HCT116 (cell line): Measurements from ENCODE around the gene TNIK. TPM values are rescaled to one million over a fixed set of nuclear protein-coding genes. Genes with fewer than 3 reads are reported as not detected.

Experiments used
- ATAC-seq: fragments of 200-7000 bp; cut with Tn5 transposase; 2 replicates; pipeline ENCODE4 v1.9.1; 2020; ENCODE audit warnings: mild to moderate bottlenecking, moderate library complexity
- BruUV-seq: library from RNA; stranded (reverse); fragments of 400-500 nt; replicated peaks from 2 replicates; lab custom pipeline; 2021; lab: Mats Ljungman, UMichigan
- CTCF ChIA-PET: fragments of 300-600 bp; sonication (Branson Sonifier 250); formaldehyde crosslinking; loops from one replicate; lab custom pipeline; 2021; ENCODE audit warnings: antibody characterized with exemption; lab: Charles Lee
- POLR2A ChIA-PET: fragments of 300-600, 350-600 bp; sonication (Branson Sonifier 250); formaldehyde crosslinking; loops from one replicate; lab custom pipeline; 2021; ENCODE audit warnings: antibody characterized with exemption; lab: Charles Lee
- RAD21 ChIA-PET, 2 experiments: fragments of 300-600 bp; sonication (Branson Sonifier 250); formaldehyde crosslinking; loops; one replicate each; lab custom pipeline; 2023; ENCODE audit warnings: low total read pairs in 2 of 2; ENCODE audit not compliant: uncharacterized antibody in 2 of 2, unreplicated experiment in 2 of 2, low non-redundant PET in 1 of 2; lab: Charles Lee
- DNase-seq: peaks from one replicate; pipeline ENCODE4 v3.0.0-alpha.2; 2010; ENCODE audit warnings: low read depth, low spot score
- H2AFZ ChIP-seq: fragments of 200-600 bp; shearing (Covaris generic), sonication (generic); 2 replicates; pipeline ENCODE4 v1.6.1; 2017; ENCODE audit warnings: low read depth, mixed run types, mixed read lengths, antibody characterized with exemption, low read length; ENCODE audit not compliant: poor library complexity, severe bottlenecking
- H3K27ac ChIP-seq: 2 replicates; pipeline ENCODE4 v1.5.1; 2012; ENCODE audit warnings: low read depth, low read length
- H3K27me3 ChIP-seq: fragments of 200-600 bp; sonication (generic); 2 replicates; pipeline ENCODE4 v1.6.1; 2016; ENCODE audit warnings: mixed run types, low read length, mixed read lengths; ENCODE audit not compliant: insufficient read depth
- H3K36me3 ChIP-seq, 2 experiments: fragments of 200-500 bp in 1 of 2; fragments of 200-600 bp in 1 of 2; sonication (Bioruptor generic) in 1 of 2; sonication (generic) in 1 of 2; 2 replicates each; pipeline versions ENCODE4 v1.5.1 to v1.6.1; 2014 to 2016; ENCODE audit warnings: low read length in 2 of 2, inconsistent platforms in 1 of 2, mixed read lengths in 1 of 2, mixed run types in 1 of 2; ENCODE audit not compliant: insufficient read depth in 2 of 2, control insufficient read depth in 1 of 2
- H3K4me1 ChIP-seq, 2 experiments: fragments of 200-600 bp in 1 of 2; sonication (generic) in 1 of 2; 2 replicates each; pipeline versions ENCODE4 v1.5.1 to v1.6.1; 2012 to 2017; ENCODE audit warnings: low read length in 2 of 2, inconsistent platforms in 1 of 2, mild to moderate bottlenecking in 1 of 2, mixed read lengths in 1 of 2, mixed run types in 1 of 2, moderate library complexity in 1 of 2; ENCODE audit not compliant: insufficient read depth in 2 of 2, control insufficient read depth in 1 of 2
- H3K4me2 ChIP-seq: fragments of 200-600 bp; sonication (generic); 2 replicates; pipeline ENCODE4 v1.6.1; 2017; ENCODE audit warnings: mixed run types, low read length, mixed read lengths
- H3K4me3 ChIP-seq, 2 experiments: fragments of 200-600 bp in 1 of 2; sonication (generic) in 1 of 2; replicated peaks in 1 of 2; 2 replicates each; pipeline ENCODE4 v1.5.1; 2011 to 2016; ENCODE audit warnings: low read length in 2 of 2, control low read depth in 1 of 2, low read depth in 1 of 2, mild to moderate bottlenecking in 1 of 2, mixed read lengths in 1 of 2, mixed run types in 1 of 2
- H3K79me2 ChIP-seq: fragments of 200-600 bp; sonication (generic); 2 replicates; pipeline ENCODE4 v1.6.1; 2017; ENCODE audit warnings: mild to moderate bottlenecking, mixed run types, low read length, moderate library complexity, mixed read lengths; ENCODE audit not compliant: insufficient read depth
- H3K9ac ChIP-seq: fragments of 200-600 bp; sonication (generic); 2 replicates; pipeline ENCODE4 v1.6.1; 2016; ENCODE audit warnings: low read length, mixed read lengths
- H3K9me2 ChIP-seq: fragments of 200-600 bp; sonication (generic), shearing (Covaris generic); 2 replicates; pipeline ENCODE4 v1.6.1; 2017; ENCODE audit warnings: mixed run types, mild to moderate bottlenecking, moderate library complexity; ENCODE audit not compliant: insufficient read depth
- H3K9me3 ChIP-seq, 2 experiments: fragments of 200-500 bp in 1 of 2; fragments of 200-600 bp in 1 of 2; sonication (Bioruptor generic) in 1 of 2; sonication (generic) in 1 of 2; 2 replicates each; pipeline ENCODE4 v1.6.1; 2014 to 2017; ENCODE audit warnings: low read length in 2 of 2, mixed read lengths in 2 of 2, inconsistent platforms in 1 of 2, low read depth in 1 of 2, mild to moderate bottlenecking in 1 of 2, mixed run types in 1 of 2, moderate library complexity in 1 of 2; ENCODE audit not compliant: control insufficient read depth in 1 of 2, insufficient read depth in 1 of 2
- H4K20me1 ChIP-seq: fragments of 200-600 bp; sonication (generic), shearing (Covaris generic); 2 replicates; pipeline ENCODE4 v1.6.1; 2017; ENCODE audit warnings: mixed run types, mild to moderate bottlenecking, moderate library complexity; ENCODE audit not compliant: insufficient read depth
- CEBPB ChIP-seq: IDR thresholded peaks from 2 replicates; pipeline ENCODE4 v1.6.1; 2012; ENCODE audit warnings: low read depth
- CTCF ChIP-seq, 3 experiments: fragments of 200-600 bp in 1 of 3; sonication (generic) in 1 of 3; IDR thresholded peaks in 2 of 3; conservative IDR thresholded peaks in 1 of 3; 2 replicates each; pipeline ENCODE4 v1.5.1; 2012 to 2017; ENCODE audit warnings: low read depth in 2 of 3, low read length in 2 of 3, antibody characterized with exemption in 1 of 3, borderline replicate concordance in 1 of 3, control low read depth in 1 of 3, mild to moderate bottlenecking in 1 of 3, mixed read lengths in 1 of 3, mixed run types in 1 of 3, moderate library complexity in 1 of 3; ENCODE audit not compliant: insufficient read depth in 1 of 3
- ELF1 ChIP-seq: IDR thresholded peaks from 2 replicates; pipeline ENCODE4 v1.6.1; 2012; ENCODE audit warnings: low read depth, borderline replicate concordance
- REST ChIP-seq: IDR thresholded peaks from 2 replicates; pipeline ENCODE4 v1.6.1; 2012; ENCODE audit warnings: low read depth
- intact Hi-C: fragments of 100-400 bp; cut with micrococcal nuclease; formaldehyde crosslinking; loops from 2 replicates; pipeline ENCODE4 v1.10.0; 2022
- total RNA-seq: library from RNA; stranded (reverse); gene quantifications from one replicate; pipeline ENCODE4 v1.2.1, GENCODE V29; 2021; ENCODE audit not compliant: unreplicated experiment

Gene TNIK
- total RNA-seq, 1 experiment from 2014 or later, result 24.1 TPM

- POLR2A ChIA-PET, result no interaction called here
- no peak for TF ChIP-seq CEBPB
- no peak for TF ChIP-seq ELF1
- Histone ChIP-seq H3K36me3 (no peaks in the 10 kb centered on the region), H3K27ac (no peak overlapping the region), H2AFZ (no peak overlapping the region), H3K79me2 (no peaks in the 10 kb centered on the region), H3K9ac (no peak overlapping the region), H3K4me3 (no peak overlapping the region), H3K4me2 (no peak overlapping the region), H3K9me3 (no peaks in the 10 kb centered on the region), H3K4me1 (peaks cover 0 to 21% of the 10 kb centered on the region in 2 experiments; a peak in 1 of 4 replicates), H3K27me3 (no peaks in the 10 kb centered on the region), H3K9me2 (no peaks in the 10 kb centered on the region), H4K20me1 (no peaks in the 10 kb centered on the region)
- ATAC-seq (no peak), DNase-seq (no peak)
- intact Hi-C loops, result no loop called here
- RAD21 ChIA-PET, result no interaction called here
- CTCF ChIA-PET, result no interaction called here
- no TSS peak for BruUV-seq
Observed at GRCh38 chr3:171133337-171133736, 326.9 kb downstream of the TNIK start.

DNA sequence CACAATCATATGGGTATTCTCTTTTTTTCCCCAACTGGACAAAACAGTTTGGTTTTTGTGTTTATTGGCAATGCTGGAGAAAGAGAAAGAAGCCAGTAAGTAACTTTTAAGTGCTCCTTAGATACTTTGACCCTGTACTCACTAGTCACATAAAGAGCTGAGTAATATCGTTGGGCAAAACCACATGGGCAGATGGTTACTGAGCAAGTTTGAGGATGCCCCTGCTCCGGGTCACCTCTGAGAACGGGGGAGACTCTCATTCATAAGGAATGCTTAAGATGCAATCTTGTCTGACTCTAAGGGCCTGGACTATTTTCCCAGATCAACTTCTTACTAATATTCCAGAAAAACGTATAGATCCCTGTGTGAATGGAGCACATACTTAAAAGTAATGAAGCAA lies 327.3 kb downstream of the TNIK start:
- Histone ChIP-seq H2AFZ (no peak overlapping the region), H3K79me2 (no peaks in the 10 kb centered on the region), H3K4me1 (peaks cover 0 to 21% of the 10 kb centered on the region in 2 experiments; a peak in 1 of 4 replicates), H3K9ac (no peak overlapping the region), H3K27me3 (no peaks in the 10 kb centered on the region), H3K4me2 (no peak overlapping the region), H3K4me3 (no peak overlapping the region), H3K9me3 (no peaks in the 10 kb centered on the region), H3K36me3 (no peaks in the 10 kb centered on the region), H3K9me2 (no peaks in the 10 kb centered on the region), H4K20me1 (no peaks in the 10 kb centered on the region), H3K27ac (no peak overlapping the region)
- POLR2A ChIA-PET, result no interaction called here
- BruUV-seq, result no TSS peak
- ATAC-seq (no peak), DNase-seq (no peak)
- intact Hi-C loops, result no loop called here
- CTCF ChIA-PET, result no interaction called here
- RAD21 ChIA-PET, result no interaction called here
- TF ChIP-seq CTCF (IDR thresholded peaks at IDR 0.05 in 2 of 3, conservative IDR thresholded peaks at IDR 0.05 in 1 of 3; ENCODE audit: borderline replicate concordance in 1 of 3, insufficient read depth in 1 of 3, low read depth in 2 of 3, low read length in 2 of 3), result no peak
- TF ChIP-seq REST, result no peak
